GM18502 (cell line): ENCODE results near the gene PLXNA4.

Experiments
- ATAC-seq: cut with Tn5 transposase; IDR thresholded peaks from one replicate; pipeline ENCODE4 v1.9.1; 2021; ENCODE audit warnings: mild to moderate bottlenecking; ENCODE audit not compliant: unreplicated experiment, poor library complexity

The PLXNA4 gene

GRCh38 chr7:132376361-132377013 is 199.8 kb downstream of the PLXNA4 start:
- no peak for ATAC-seq

- ATAC-seq, result no peak
These were observed 202.4 kb downstream of the PLXNA4 start for GRCh38 chr7:132373879-132374278.

- no peak for ATAC-seq
These were observed 203.2 kb downstream of the PLXNA4 start for GRCh38 chr7:132373041-132373440.

GRCh38 chr7:132371948-132372347 is 204.3 kb downstream of the PLXNA4 start:
- ATAC-seq, result no peak

- ATAC-seq, result no peak
These were observed 207.9 kb downstream of the PLXNA4 start for GRCh38 chr7:132368246-132368900.

- no peak for ATAC-seq
These were observed 208.5 kb downstream of the PLXNA4 start for GRCh38 chr7:132367795-132368194.

- no peak for ATAC-seq
These were observed 209.3 kb downstream of the PLXNA4 start for GRCh38 chr7:132367004-132367403.

- no peak for ATAC-seq
These were observed 212.0 kb downstream of the PLXNA4 start for GRCh38 chr7:132364226-132364625.

GRCh38 chr7:132362059-132362458 is 214.2 kb downstream of the PLXNA4 start:
- no peak for ATAC-seq

- no peak for ATAC-seq
These were observed 215.1 kb downstream of the PLXNA4 start for GRCh38 chr7:132361146-132361545.

GRCh38 chr7:132359743-132360142 is 216.5 kb downstream of the PLXNA4 start:
- no peak for ATAC-seq

GRCh38 chr7:132355048-132355447 is 221.2 kb downstream of the PLXNA4 start:
- no peak for ATAC-seq

- ATAC-seq, result no peak
These were observed 221.7 kb downstream of the PLXNA4 start for GRCh38 chr7:132354527-132354926.

GRCh38 chr7:132353936-132354335 is 222.3 kb downstream of the PLXNA4 start:
- ATAC-seq, result no peak

GRCh38 chr7:132352800-132353199 is 223.5 kb downstream of the PLXNA4 start:
- no peak for ATAC-seq

- no peak for ATAC-seq
These were observed 224.2 kb downstream of the PLXNA4 start for GRCh38 chr7:132351954-132352499.

GRCh38 chr7:132350741-132351140 is 225.5 kb downstream of the PLXNA4 start:
- ATAC-seq, result no peak

GRCh38 chr7:132349075-132349474 is 227.2 kb downstream of the PLXNA4 start:
- no peak for ATAC-seq

- no peak for ATAC-seq
These were observed 227.9 kb downstream of the PLXNA4 start for GRCh38 chr7:132348341-132348740.

GRCh38 chr7:132347858-132348257 is 228.4 kb downstream of the PLXNA4 start:
- no peak for ATAC-seq

- ATAC-seq, result no peak
These were observed 229.1 kb downstream of the PLXNA4 start for GRCh38 chr7:132347123-132347522.
